HCEC 1CT (cell line): ENCODE data around the gene ZNF512B.
"Not testable (repeated sequence)": the region's sequence is repeated elsewhere in the genome, so short reads cannot be mapped to it uniquely, and the experiment has no call there.

Source experiments
- DNase-seq: peaks from one replicate; pipeline ENCODE4 v3.0.0-alpha.2; 2017

The ZNF512B gene

GRCh38 chr20:63929071-63929470 lies 40.7 kb downstream of the ZNF512B start:
- DNase-seq = no peak

GRCh38 chr20:63926298-63926697 lies 43.4 kb downstream of the ZNF512B start:
- no peak for DNase-seq

- no peak for DNase-seq
Measured at GRCh38 chr20:63924241-63924640, 45.5 kb downstream of the ZNF512B start.

DNA sequence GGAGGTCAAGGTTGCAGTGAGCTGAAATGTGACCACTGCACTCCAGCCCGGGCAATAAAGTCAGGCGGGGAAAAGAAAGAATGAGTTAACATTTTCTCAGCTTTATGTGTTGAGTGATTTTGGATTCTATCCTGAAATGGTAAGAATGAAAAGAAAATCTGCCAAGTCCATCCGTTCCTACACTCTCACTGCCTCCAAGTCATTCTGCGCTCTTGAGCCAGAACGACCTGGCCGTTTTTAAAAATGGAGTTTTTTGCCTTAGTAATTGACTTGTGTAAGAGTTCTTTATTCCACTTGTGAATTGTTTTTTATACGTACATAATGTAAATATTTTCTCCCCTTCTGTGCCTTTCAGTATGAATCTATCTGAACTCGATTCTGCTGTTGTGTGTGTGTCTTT lies 46.1 kb downstream of the ZNF512B start:
- no peak for DNase-seq

DNA sequence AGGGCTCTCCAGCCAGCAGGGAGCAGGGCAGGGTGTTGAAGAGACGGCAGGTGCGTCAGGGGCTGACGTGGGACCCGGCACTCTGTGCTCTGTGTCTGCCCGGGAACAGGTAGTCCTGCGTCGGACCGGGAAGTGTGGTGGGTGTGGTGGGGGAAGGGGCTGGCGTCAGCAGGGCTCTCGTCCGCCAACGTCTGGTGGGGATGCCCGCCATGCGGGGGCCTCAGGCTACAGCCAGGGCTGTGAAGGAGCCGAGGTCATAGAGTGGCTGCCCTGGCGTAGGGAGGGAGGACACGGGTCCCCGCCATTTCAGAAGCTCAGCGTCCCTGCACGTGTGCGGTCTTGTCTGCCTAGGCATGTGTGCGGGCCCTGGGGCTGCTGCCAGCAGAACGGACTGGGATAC lies 49.5 kb downstream of the ZNF512B start:
- no peak for DNase-seq

- no peak for DNase-seq
Measured at GRCh38 chr20:63919130-63919529, 50.6 kb downstream of the ZNF512B start.

- DNase-seq = no peak
Measured at GRCh38 chr20:63917811-63918210, 51.9 kb downstream of the ZNF512B start.

- not testable (repeated sequence) for DNase-seq
Measured at GRCh38 chr20:63916371-63916939, 53.3 kb downstream of the ZNF512B start.

- DNase-seq = no peak
Measured at GRCh38 chr20:63915471-63915870, 54.3 kb downstream of the ZNF512B start.

DNA sequence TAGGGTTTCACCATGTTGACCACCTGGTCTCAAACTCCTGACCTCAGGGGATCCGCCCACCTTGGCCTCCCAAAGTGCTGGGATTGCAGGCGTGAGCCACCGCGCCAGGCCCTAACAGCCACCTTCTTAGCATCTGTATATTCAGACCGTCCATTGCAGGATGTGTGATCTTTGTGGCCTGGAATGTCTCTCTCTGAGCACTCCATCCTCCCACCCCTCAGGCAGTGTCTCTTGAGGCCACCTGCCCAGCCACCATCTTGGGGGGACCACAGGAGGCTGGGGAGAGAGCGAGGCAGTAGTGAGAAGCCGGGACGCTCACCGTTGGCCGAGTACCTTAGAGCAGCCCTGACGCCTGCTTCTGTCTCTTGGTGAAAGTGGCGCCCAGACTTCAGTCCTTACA lies 56.0 kb downstream of the ZNF512B start:
- no peak for DNase-seq

GRCh38 chr20:63911176-63911575 lies 58.6 kb downstream of the ZNF512B start:
- DNase-seq = no peak

DNA sequence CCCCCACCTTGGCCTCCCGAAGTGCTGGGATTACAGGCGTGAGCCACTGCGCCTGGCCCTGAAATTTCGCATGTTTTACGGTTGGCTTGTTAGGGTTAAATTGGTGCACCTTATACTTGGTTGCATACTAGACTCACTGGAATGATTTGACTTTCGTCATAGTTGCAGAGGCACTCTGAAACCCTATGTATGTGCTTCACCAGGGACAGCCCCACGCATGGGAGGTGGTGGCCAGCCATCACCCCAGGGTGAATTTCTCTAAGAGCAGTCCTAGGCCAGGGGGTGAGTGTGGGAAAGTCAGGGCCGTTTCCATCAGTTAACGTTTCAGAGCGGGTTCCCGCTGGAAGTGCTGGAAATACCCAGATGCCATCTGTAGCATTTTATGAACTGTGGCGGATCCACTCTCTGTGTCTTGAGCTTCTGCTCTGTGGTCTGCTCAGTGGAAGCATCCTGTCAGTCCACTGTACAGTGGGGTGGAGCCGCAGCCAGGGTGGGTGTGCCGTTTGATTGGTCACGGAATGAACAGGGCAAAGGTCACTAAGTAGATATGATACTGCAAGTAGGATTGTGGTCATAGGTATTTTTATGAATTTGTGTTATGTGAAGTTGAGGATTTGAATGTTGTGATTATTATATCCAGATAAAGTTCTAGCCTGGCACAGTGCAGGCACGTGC lies 61.6 kb downstream of the ZNF512B start:
- no peak for DNase-seq
